COLO829 (cell line): ENCODE measurements around the gene TKTL1.
"Not testable (repeated sequence)": the region's sequence is repeated elsewhere in the genome, so short reads cannot be mapped to it uniquely, and the experiment has no call there.

ENCODE experiments used
- DNase-seq: peaks from one replicate; pipeline ENCODE4 v3.0.0; 2012; ENCODE audit warnings: low spot score

The TKTL1 gene

GRCh38 chrX:154343620-154344019 is 48.0 kb downstream of the TKTL1 start:
- not testable (repeated sequence) for DNase-seq

- DNase-seq, result no peak
Measured at GRCh38 chrX:154348114-154348531, 52.5 kb downstream of the TKTL1 start.

- DNase-seq, result no peak
Measured at GRCh38 chrX:154348646-154349358, 53.2 kb downstream of the TKTL1 start.

- no peak for DNase-seq
Measured at GRCh38 chrX:154349359-154349935, 53.9 kb downstream of the TKTL1 start.

- DNase-seq, result no peak
Measured at GRCh38 chrX:154349979-154350378, 54.4 kb downstream of the TKTL1 start.

- no peak for DNase-seq
Measured at GRCh38 chrX:154350429-154351182, 55.0 kb downstream of the TKTL1 start.

GRCh38 chrX:154351183-154352011 is 55.8 kb downstream of the TKTL1 start:
- no peak for DNase-seq

GRCh38 chrX:154352012-154352401 is 56.4 kb downstream of the TKTL1 start:
- no peak for DNase-seq

- no peak for DNase-seq
Measured at GRCh38 chrX:154352466-154352865, 56.9 kb downstream of the TKTL1 start.

- no peak for DNase-seq
Measured at GRCh38 chrX:154353172-154353843, 57.7 kb downstream of the TKTL1 start.

- no peak for DNase-seq
Measured at GRCh38 chrX:154354013-154354412, 58.4 kb downstream of the TKTL1 start.

- DNase-seq, result no peak
Measured at GRCh38 chrX:154354516-154354915, 58.9 kb downstream of the TKTL1 start.

- DNase-seq, result no peak
Measured at GRCh38 chrX:154355094-154355775, 59.6 kb downstream of the TKTL1 start.

- DNase-seq, result no peak
Measured at GRCh38 chrX:154355776-154356140, 60.2 kb downstream of the TKTL1 start.

- DNase-seq, result no peak
Measured at GRCh38 chrX:154356596-154356995, 61.0 kb downstream of the TKTL1 start.

GRCh38 chrX:154357205-154357604 is 61.6 kb downstream of the TKTL1 start:
- no peak for DNase-seq

GRCh38 chrX:154358011-154358410 is 62.4 kb downstream of the TKTL1 start:
- no peak for DNase-seq

GRCh38 chrX:154358829-154359228 is 63.2 kb downstream of the TKTL1 start:
- no peak for DNase-seq

GRCh38 chrX:154359362-154360154 is 64.0 kb downstream of the TKTL1 start:
- DNase-seq, result no peak

- DNase-seq, result no peak
Measured at GRCh38 chrX:154360155-154360713, 64.6 kb downstream of the TKTL1 start.
